Fibroblast of villous mesenchyme (primary cell): ENCODE data around the gene THSD4. TPM values are rescaled to one million over a fixed set of nuclear protein-coding genes. Genes with fewer than 3 reads are reported as not detected.

Experiments used
- DNase-seq: peaks from one replicate; pipeline ENCODE4 v3.0.0-alpha.2; 2010; ENCODE audit warnings: low read depth
- H3K4me3 ChIP-seq: 2 replicates; pipeline ENCODE4 v1.5.1; 2011; ENCODE audit warnings: low read depth, mild to moderate bottlenecking, low read length
- total RNA-seq: library from RNA; depleted of rRNA; stranded (reverse); fragments of >200 nt; gene quantifications from 2 replicates; pipeline ENCODE4 v1.2.3, GENCODE V29; 2012
- TF ChIP-seq, protein P1 (sequence below): IDR thresholded peaks from 2 replicates; pipeline ENCODE4 v1.5.1; 2012; ENCODE audit warnings: low read depth, mild to moderate bottlenecking, low read length; ENCODE audit not compliant: insufficient read depth

THSD4 gene
- total RNA-seq, 1 donor: 76.4 TPM

GRCh38 chr15:71197620-71198019 is 82.3 kb downstream of the THSD4 start:
- H3K4me3 ChIP-seq: no peak overlapping the region
- no peak for DNase-seq
- TF ChIP-seq, protein P1, sequence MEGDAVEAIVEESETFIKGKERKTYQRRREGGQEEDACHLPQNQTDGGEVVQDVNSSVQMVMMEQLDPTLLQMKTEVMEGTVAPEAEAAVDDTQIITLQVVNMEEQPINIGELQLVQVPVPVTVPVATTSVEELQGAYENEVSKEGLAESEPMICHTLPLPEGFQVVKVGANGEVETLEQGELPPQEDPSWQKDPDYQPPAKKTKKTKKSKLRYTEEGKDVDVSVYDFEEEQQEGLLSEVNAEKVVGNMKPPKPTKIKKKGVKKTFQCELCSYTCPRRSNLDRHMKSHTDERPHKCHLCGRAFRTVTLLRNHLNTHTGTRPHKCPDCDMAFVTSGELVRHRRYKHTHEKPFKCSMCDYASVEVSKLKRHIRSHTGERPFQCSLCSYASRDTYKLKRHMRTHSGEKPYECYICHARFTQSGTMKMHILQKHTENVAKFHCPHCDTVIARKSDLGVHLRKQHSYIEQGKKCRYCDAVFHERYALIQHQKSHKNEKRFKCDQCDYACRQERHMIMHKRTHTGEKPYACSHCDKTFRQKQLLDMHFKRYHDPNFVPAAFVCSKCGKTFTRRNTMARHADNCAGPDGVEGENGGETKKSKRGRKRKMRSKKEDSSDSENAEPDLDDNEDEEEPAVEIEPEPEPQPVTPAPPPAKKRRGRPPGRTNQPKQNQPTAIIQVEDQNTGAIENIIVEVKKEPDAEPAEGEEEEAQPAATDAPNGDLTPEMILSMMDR: no peak

- DNase-seq: no peak
- TF ChIP-seq, protein P1: no peak
- H3K4me3 ChIP-seq: no peak overlapping the region
Measured at GRCh38 chr15:71198846-71199245, 83.6 kb downstream of the THSD4 start.

DNA sequence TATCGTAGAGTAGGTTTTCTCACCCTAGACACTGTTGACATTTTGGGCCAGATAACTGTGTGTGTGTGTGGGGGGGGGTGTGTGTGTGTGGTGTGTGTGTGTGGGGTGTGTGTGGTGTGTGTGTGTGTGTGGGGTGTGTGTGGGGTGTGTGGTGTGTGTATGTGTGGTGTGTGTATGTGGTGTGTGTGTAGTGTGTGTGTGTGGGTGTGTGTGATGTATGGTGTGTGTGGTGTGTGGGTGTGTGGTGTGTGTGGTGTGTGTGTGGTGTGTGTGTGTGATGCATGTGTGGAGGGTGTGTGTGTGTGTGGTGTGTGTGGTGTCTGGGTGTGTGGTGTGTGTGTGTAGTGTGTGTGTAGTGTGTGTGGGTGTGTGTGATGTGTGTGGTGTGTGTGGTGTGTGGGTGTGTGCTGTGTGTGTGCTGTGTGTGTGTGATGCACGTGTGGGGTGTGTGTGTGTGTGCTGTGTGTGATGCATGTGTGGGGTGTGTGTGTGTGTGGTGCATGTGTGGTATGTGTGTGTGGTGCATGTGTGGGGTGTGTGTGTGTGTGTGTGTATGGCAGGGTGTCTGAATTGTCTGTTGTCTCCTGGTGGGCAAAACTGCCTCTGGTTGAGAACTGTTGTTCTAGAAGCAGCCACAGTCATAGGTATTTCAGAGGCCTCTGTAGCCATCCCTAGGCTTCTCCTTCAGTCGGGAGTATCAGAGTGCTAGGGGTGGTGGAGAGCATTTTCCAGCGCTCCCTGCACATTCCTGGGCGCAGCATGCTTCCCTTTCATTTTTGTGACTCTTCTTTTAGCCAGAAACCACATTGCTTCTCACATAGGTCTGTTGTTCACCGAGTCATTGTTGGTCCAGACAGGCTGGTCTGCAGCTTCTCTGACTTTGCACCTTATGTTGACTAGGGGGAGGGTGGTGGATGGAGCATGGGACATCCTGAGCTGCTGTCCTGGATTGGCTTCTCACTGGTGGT is 84.4 kb downstream of the THSD4 start:
- no peak for DNase-seq
- H3K4me3 ChIP-seq: no peak overlapping the region
- TF ChIP-seq, protein P1: no peak

- peak; percentile 45 for DNase-seq
- TF ChIP-seq, protein P1: no peak
Measured at GRCh38 chr15:71201477-71201876, 86.2 kb downstream of the THSD4 start.

GRCh38 chr15:71202712-71203111 is 87.4 kb downstream of the THSD4 start:
- DNase-seq: no peak
- no peak overlapping the region for H3K4me3 ChIP-seq
- TF ChIP-seq, protein P1: no peak

More at GRCh38 chr15:71201477-71201876, 86.2 kb downstream of the THSD4 start:
- no peak overlapping the region for H3K4me3 ChIP-seq

- no peak for DNase-seq
- TF ChIP-seq, protein P1: no peak
- no peak overlapping the region for H3K4me3 ChIP-seq
Measured at GRCh38 chr15:71203586-71204474, 88.6 kb downstream of the THSD4 start.
